ENCODE results near the gene SHOC2.

Gene SHOC2

DNA sequence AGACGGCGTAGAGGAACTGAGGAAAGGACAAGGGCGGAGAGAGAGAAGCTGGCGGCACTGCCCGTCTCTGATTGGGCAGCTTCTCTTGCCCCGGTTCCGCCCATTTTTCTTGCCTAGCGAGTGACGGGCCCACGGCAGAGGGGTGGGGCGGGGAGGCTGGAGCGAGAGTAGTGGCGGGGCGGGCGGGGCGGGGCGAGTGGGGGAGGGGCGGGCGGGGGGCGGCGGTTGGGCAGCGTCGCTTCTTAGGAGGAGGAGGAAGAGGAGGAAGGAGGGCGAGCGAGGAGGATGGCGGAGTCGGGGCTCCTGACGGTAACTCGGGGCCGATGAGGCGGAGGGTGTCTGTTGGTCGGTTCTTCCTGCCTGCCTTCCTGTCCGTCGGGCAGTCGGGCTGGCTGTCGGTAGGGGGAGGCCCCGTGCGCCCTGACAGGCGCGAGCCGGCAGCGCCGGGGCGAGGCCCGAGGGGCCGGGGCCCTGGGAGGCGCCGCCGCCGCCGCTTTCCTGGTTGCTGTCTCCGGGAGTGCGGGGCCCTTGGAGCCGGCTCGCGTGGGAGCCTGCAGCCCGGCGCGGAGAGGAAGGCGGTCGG, at the start of gene SHOC2:
Gene SHOC2, plus strand, starts transcription at position 256 of the 583 bp plus-strand sequence. CDS start 44,755 bp downstream, outside the sequence.
- in situ Hi-C loops (cut with HindIII; ENCODE audit: low sequenced_read_pairs): no loop called here

DNA sequence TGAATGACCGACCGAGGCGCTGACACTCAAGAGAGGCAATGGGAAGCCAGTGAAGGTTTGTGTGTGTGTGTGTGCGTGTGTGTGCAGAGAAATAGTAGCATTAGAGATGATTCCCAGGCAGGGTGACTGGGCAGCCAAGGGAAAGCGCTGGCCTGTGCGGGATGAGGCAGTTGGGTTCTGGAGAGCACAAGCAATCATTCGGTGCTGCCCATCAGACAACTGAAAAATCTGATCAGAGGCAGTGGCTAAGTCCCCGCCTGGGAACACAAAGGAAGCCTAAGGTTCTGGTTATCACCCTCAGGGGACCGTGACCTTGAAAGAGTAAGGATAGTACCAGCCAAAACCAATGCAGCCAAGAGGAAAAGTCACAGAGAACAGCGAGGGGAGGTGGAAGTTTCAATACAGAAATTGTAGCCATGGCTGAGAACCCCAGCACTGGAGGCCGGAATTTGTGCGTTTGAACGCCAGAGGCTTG, 48.5 kb upstream of the SHOC2 start:
- in situ Hi-C loops (cut with HindIII; ENCODE audit: low sequenced_read_pairs): no loop called here

DNA sequence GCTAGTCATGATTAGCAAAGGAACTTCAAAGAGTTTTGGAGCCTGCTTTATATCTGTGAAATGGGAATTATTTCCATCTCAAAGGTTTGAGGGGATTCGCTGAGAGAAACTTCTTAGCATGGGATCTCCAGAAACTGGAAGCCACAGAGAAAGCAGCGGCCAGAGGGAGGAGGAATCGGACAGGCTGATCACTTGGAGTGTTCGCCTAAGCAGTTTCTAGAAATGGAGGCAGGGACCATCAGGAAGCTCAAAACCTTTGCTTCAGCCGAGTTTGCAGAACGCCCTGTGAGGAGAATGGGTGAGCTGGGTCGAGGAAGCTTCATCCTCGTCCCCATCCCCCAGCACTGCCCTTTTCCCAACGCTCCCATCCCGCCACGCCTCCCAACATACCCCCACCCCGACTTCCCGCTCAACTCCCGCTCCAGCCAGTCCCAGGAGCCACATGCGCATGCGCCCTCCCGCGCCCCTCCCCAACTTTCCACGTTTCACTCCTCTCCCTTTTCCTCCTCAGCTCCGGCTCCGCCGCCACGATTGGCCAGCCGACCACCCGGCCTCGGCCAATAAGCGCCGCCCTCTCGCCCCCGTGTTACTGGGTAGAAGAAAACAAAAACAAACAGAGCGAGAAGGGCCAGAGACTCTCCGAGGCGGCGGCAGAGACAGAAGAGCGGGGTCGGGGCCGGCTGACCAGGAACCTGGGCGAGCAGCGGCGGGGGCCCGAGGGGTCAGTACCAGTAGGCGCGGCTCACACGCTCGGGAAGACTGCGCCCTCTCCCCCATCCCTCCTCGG, 47.9 kb upstream of the SHOC2 start, which contains the start of gene PDCD4:
Gene PDCD4, plus strand, starts transcription at position 631 of the 787 bp plus-strand sequence. CDS start 4,100 bp downstream, outside the sequence.
- in situ Hi-C loops (cut with HindIII; ENCODE audit: low sequenced_read_pairs): no loop called here

DNA sequence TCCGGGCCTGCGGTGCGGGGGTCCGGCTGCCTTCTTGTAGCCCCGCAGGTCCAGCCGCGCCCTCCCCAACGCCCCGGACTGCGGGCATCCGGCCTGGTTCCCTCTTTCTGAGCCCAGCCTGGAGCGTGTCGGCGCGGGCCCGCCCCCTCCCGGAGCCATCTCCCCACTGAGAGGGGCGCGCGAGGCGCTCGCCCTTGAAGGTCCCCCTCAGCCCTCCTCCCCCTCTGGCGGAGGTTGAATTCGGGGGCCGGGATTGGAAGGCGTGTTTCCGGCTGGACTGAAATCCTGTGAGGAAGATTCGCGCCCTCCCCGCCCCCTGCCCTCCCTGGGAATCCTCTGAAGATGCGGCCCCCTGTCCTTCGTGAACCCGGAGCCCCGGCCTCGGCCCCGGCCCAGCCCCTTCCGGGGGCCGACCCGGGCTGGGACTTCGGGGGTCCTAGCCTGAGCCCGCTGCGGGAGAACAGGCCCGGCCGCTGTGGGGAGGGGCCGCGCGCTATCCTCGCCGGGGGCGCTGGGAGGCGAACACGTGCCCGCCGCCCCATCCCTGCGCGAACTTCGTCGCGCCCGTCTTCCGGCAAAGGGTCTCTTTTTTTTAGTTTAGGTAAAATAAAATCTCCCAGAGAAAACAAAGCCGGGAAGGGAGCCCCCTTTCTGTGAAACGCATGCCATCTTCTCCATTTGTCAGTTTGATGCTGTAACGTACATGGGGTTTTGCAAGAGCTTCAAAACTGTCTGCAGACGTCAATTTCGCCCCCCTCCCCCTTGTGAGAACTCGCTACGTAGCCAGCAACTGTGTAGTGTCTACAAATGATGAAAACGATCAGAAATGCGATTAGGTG, 47.0 kb upstream of the SHOC2 start:
- in situ Hi-C loops (cut with HindIII; ENCODE audit: low sequenced_read_pairs): no loop called here

DNA sequence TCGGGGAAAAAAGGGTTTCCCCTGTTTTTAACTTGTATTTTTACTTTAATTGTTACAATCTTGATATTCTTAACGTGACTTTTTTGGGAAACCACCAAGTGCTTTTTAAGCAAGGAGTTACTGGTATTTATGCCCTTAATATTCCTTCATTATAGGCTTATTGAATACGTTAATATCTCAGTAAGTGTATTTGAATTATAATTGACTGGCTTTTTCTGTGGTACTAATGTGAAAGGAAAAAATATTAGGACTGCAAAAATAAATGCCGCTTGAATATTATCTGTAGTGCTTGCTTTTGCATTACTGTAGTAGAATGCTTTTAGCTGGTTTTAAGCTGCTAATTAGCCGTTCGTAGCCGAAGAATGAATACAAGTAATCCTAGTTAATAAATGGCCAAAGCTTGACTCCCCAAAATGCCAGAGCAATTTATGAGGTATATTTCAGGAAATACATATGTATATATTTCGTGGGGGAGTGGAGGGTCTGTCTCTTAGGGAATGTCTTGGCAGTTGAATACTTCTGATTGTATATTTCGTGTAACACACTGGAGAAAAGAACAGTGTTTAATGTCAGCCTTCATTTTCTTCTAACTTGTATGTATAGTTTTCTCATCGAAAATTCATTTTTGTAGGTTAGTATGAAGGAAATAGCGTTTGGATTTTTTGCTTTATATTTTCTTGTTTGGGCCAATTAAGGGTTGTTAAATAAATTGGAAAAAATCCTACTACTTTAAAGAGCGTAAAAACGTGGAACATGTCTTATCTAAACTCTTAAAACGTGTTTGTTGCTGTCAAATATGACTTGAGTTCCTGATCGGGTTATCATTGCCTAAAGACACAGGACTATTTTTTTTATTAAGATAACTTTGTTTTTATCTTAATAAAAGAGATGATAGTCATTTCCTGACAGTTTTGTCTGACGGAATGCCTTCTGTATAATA, 46.1 kb upstream of the SHOC2 start:
- in situ Hi-C loops (cut with HindIII; ENCODE audit: low sequenced_read_pairs): no loop called here

DNA sequence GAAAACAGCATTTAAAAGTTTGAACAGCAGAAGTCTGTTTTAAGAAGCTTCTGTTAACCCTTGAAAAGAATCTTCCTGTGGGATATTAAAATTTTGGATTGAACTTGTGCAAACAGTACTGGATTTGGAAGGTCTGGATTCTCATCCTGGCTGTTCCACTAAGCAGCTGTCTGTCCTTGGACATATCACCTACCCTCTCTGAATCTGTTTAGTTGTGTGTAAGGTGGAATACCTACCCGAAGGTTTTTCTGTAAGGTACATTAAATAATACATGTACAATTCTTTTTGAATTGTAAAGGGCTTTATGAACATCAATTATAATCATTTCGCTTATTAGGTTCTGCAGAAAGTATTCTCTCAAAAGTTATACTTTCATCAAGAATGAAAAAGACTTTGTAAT, 45.5 kb upstream of the SHOC2 start:
- in situ Hi-C loops (cut with HindIII; ENCODE audit: low sequenced_read_pairs): no loop called here

DNA sequence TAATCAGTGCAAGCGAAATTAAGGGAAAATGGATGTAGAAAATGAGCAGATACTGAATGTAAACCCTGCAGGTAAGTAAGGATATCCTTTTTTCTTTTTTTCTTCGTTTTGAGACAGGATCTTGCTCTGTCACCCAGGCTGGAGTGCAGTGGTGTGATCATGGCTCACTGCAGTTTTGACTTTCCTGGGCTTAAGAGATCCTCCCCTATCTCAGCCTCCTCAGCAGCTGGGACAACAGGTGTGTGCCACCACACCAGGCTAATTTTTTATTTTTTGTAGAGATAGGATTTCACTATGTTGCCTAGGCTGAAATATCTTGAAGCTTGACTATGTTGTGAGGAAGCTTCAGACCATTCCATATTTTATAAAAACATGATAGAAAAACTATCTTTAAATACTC, 43.4 kb upstream of the SHOC2 start:
- in situ Hi-C loops (cut with HindIII; ENCODE audit: low sequenced_read_pairs): no loop called here

DNA sequence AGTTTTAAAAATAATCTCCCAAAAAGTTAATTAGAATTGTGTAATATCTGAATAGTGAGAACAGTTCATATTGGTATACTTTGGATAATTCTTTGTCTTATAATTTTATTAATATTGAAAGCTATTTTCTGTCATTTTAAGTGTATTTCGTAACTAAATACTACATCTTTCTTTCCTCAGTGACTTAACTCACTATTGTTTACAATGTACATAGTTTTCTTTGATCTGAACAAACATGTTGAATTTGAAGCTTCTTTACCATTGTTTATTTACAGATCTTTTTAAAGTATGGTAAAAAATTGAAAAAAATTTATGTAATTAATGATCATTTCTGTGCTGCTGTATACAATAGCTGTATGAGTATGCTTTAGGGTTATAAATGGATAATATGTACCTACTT, 42.6 kb upstream of the SHOC2 start:
- in situ Hi-C loops (cut with HindIII; ENCODE audit: low sequenced_read_pairs): no loop called here

DNA sequence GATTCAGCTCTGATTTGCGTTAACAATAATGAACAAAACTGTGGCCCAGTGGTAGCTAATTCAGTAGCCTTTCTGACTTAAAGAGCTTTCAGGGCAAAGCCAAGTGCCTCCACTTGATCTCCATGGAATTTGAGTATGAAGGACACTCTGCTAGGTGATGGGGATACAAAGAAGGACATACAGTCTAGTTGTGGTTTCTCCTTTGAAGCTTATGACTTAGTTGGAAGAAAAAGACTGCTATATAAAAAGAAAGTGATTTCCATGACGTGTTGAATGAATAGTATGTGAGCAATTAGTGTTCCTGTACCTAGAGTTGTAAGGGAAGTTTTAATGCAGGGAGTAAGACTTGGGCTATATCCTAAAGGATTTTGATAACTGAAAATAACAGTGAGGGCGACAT, 39.4 kb upstream of the SHOC2 start:
- in situ Hi-C loops (cut with HindIII; ENCODE audit: low sequenced_read_pairs): no loop called here

DNA sequence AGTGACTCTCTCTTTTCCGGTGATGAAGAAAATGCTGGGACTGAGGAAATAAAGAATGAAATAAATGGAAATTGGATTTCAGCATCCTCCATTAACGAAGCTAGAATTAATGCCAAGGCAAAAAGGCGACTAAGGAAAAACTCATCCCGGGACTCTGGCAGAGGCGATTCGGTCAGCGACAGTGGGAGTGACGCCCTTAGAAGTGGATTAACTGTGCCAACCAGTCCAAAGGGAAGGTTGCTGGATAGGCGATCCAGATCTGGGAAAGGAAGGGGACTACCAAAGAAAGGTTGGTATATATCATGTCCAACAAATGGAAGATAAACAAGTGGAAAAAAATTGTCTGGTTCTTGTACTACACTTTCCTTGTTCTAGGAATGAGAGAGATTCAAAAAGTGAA, 38.2 kb upstream of the SHOC2 start:
- in situ Hi-C loops (cut with HindIII; ENCODE audit: low sequenced_read_pairs): no loop called here

DNA sequence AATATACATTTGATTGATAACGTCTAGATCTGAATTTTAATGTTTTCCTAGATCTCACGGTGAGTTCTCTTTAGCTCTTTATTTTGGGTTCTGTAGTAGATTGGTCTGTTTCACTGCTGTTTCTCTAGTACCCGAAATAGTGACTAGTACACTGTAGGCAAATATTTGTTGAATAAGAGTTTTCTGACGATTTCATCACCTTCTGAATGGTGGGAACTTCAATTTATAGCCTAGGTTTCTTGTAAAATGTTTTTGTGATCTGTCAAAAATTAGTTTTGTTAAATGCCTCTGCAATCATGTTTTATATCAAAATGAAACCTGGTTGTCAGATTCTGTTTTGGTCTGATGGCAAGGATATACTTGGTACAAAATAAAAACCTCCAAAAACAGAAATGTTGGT, 37.5 kb upstream of the SHOC2 start:
- in situ Hi-C loops (cut with HindIII; ENCODE audit: low sequenced_read_pairs): no loop called here

DNA sequence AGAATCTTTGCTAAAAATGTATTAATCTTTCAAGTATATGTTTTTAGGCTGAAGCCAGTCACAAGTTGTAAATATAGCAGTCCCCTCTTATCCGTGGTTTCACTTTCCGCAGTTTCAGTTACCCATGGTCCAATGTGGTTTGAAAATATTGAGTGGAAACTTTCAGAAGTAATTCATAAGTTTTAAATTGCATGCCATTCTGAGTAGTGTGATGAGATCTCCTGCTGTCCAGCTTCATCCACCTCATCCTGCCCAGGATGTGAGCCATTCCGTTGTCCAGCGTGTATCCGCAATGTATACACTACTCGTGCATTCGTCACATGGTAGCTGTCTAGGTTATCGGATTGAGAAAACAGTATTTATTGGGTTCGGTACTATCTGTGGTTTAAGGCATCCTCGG, 35.5 kb upstream of the SHOC2 start:
- in situ Hi-C loops (cut with HindIII; ENCODE audit: low sequenced_read_pairs): no loop called here

DNA sequence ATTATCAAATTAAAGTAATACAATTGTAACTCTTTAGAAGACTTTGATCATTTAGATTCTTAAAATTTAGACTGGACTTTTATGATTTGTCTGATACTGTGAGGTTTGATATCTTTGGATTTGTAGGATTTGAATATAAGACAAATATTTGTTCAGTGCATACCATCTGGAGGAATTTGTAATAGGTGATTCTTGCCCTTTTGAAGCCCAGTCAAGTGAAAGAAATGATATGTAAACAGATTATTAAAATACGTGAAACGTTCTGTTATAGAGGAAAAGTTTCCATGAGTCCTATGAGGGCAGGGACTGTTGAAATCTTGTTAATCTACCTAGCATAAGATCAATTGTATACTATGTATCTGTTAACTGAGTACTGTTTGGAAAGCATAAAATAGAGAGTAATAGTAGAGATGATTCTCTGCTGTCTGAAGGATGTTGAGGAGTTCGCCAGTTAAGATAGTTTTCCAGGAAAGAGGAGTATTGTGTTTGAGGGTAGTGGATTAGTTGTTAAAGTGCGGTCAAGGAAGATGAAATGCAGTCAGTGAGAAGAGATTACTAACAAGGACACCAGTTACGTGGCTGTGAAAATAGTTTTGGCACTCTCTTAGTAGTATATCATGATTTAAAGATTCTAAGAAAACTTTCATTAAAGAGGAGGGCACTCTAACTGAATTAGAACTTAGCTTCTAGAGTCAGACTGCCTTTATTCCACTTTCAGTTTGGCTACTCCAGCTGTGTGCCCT, 33.3 kb upstream of the SHOC2 start:
- in situ Hi-C loops (cut with HindIII; ENCODE audit: low sequenced_read_pairs): no loop called here

DNA sequence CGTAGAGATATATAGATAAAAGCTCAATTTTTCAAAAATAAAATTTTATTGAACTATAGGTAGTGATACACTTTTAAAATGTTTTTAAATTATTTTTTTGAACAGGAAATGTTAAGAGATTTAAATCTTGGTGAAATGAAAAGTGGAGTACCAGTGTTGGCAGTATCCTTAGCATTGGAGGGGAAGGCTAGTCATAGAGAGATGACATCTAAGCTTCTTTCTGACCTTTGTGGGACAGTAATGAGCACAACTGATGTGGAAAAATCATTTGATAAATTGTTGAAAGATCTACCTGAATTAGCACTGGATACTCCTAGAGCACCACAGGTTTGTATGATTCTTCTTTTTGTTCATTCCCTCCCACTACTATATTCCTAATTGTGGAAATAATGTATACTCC, 31.8 kb upstream of the SHOC2 start:
- in situ Hi-C loops (cut with HindIII; ENCODE audit: low sequenced_read_pairs): no loop called here

DNA sequence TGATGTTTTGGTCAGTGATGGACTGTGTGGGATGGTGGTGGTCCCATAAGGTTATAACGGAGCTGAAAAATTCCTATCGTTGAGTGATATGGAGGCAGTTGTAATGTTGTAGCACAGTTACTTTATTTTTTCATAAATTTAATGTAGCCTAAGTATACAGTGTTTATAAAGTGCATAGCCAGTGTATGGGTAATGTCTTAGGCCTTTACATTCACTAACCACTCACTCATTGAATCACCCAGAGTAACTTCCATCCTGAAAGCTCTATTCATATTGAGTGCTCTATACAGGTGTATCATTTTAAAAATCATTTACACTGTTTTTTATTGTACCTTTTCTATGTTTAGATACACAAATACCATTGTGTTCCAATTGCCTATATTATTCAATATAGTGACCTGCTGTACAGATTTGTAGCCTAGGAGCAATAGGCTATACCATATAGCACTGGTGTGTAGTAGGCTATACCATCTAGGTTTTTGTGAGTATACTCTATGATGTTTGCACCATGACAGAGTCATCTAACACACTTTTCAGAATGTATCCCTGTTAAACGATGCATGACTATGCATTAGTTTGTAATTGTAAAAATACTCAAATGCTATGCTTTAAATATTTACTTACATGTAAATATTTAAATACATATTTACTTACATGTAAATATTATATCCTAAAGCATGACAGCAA, 26.7 kb upstream of the SHOC2 start:
- in situ Hi-C loops (cut with HindIII; ENCODE audit: low sequenced_read_pairs): no loop called here

DNA sequence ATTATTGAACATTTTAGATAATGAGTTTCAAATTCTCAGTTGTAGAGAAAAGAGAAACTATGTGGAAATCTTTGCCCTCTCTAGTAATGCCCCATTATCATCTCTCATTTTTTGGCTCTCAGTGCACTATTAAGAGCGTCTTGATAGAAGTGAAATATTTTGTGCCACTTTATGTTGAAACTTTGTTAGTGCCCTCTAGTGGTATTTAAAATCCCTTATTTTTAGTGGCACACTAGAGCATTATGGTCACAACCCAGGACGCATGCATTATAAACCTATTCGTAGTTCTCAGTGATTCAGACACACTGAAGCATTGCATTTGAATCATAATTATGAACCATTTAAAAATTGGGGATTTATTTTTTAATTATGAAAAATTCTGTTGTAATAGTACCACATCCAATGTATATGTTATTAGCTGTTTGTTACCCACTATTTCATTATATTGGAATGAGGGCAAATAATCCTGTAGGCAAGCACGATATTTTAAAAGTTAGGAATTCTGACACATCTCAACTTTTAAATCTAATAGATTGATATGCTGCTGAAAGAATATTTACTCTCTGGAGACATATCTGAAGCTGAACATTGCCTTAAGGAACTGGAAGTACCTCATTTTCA, 25.7 kb upstream of the SHOC2 start:
- in situ Hi-C loops (cut with HindIII; ENCODE audit: low sequenced_read_pairs): no loop called here

DNA sequence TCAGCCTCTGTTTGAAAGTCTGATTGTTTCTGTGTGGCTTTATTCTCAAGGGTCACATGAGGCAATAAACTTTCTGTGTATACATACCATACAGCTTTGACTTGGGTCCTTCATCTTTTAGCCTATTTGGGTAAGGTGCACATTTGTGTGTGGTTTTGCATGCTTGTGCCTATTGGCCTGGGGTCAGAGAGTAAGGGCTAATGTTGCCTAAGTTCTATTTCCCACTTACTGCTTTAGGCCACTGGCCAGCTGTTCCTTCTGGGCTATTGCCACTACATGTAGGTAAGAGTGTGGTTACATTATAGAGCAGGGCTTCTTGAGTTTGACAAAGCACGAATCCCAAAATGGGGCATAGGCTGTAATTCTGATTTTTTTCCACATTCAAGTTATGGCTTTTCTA, 22.2 kb upstream of the SHOC2 start:
- in situ Hi-C loops (cut with HindIII; ENCODE audit: low sequenced_read_pairs): no loop called here

DNA sequence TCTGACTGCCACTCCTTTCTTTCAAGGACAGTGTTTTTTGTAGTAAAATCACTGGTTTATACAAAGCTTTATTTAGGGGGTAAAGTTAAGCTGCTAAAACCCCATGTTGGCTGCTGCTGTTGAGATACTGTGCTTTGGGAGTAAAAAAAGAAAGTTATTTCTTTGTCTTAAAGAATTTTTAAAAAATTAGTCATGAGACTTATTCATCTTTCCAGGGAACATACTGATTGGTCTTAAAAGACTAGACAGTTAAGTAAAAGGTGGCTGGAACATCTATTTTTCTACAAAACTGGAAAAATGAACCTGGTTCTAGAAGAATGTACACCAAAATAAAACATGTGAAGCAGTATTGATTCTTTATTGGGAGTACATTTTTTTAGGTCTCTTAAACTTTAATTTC, 21.0 kb upstream of the SHOC2 start:
- in situ Hi-C loops (cut with HindIII; ENCODE audit: low sequenced_read_pairs): no loop called here

DNA sequence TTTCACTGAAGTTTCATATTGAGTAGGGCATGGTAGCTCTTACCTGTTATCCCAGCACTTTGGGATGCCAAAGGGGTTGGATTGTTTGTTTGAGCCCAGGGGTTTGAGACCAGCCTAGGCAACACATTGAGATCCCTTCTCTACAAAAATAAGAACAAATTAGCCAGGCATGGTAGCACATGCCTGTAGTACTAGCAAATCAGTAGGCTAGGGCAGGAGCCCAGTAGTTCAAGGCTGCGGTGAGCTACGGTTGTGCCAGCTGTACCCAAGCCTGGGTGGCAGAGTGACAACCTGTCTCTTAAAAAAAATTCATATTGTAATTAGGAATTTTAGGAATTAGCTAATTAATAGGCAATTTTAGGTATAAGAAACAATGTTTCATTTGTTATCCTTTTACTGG, 18.4 kb upstream of the SHOC2 start:
- in situ Hi-C loops (cut with HindIII; ENCODE audit: low sequenced_read_pairs): no loop called here
